CD4-positive, alpha-beta T cell (primary cell): Measurements from ENCODE around the gene HSDL1. TPM values are rescaled to one million over a fixed set of nuclear protein-coding genes. Genes with fewer than 3 reads are reported as not detected.

Experiments used
- ATAC-seq: fragments of 200-7000 bp; cut with Tn5 transposase; one replicate; pipeline ENCODE4 v1.10.0; 2022; ENCODE audit warnings: mild to moderate bottlenecking; ENCODE audit not compliant: poor library complexity
- CTCF ChIA-PET: fragments of 350-600 bp; sonication (Branson Sonifier 250); formaldehyde crosslinking; loops from one replicate; lab custom pipeline; 2021; ENCODE audit warnings: antibody characterized with exemption, inconsistent platforms; lab: Charles Lee
- POLR2A ChIA-PET: fragments of 350-600 bp; sonication (Branson Sonifier 250); formaldehyde crosslinking; loops from one replicate; lab custom pipeline; 2021; ENCODE audit warnings: antibody characterized with exemption, inconsistent platforms; lab: Charles Lee
- DNase-seq, 14 experiments: peaks; one replicate each; pipeline ENCODE4 v3.0.0-alpha.2; 2013 to 2020; ENCODE audit warnings: mixed read lengths in 2 of 14
- H3K27ac ChIP-seq, 2 donors: one replicate each; pipeline versions ENCODE4 v1.5.1 to v1.7.0; 2013; ENCODE audit warnings: low read length in 2 of 2, low read depth in 1 of 2, mild to moderate bottlenecking in 1 of 2
- H3K27me3 ChIP-seq, 2 experiments: 1 replicate in 1 of 2; 2 replicates in 1 of 2; pipeline versions ENCODE4 v1.6.1 to v1.7.0; 2013; ENCODE audit warnings: low read length in 2 of 2, control low read depth in 1 of 2, mild to moderate bottlenecking in 1 of 2, moderate library complexity in 1 of 2; ENCODE audit not compliant: insufficient read depth in 2 of 2, control insufficient read depth in 1 of 2
- H3K36me3 ChIP-seq: one replicate; pipeline ENCODE4 v1.6.1; 2013; ENCODE audit warnings: low read length, control low read depth; ENCODE audit not compliant: insufficient read depth
- H3K4me1 ChIP-seq: one replicate; pipeline ENCODE4 v1.6.1; 2013; ENCODE audit warnings: low read length, control low read depth; ENCODE audit not compliant: insufficient read depth
- H3K4me3 ChIP-seq: one replicate; pipeline ENCODE4 v1.5.1; 2013; ENCODE audit warnings: mild to moderate bottlenecking, low read length, moderate library complexity
- H3K9me3 ChIP-seq, 2 experiments: 1 replicate in 1 of 2; 2 replicates in 1 of 2; pipeline versions ENCODE4 v1.6.1 to v1.7.0; 2013; ENCODE audit warnings: low read length in 2 of 2, mild to moderate bottlenecking in 2 of 2, control low read depth in 1 of 2, moderate library complexity in 1 of 2; ENCODE audit not compliant: control insufficient read depth in 1 of 2, insufficient read depth in 1 of 2
- H3K27ac Mint-ChIP-seq: one replicate; pipeline ENCODE4 v1.8.0; 2020; ENCODE audit warnings: mixed read lengths
- H3K27me3 Mint-ChIP-seq: one replicate; pipeline ENCODE4 v1.8.0; 2021; ENCODE audit warnings: mixed read lengths
- H3K36me3 Mint-ChIP-seq: one replicate; pipeline ENCODE4 v1.8.0; 2021; ENCODE audit warnings: low read depth, mixed read lengths
- H3K4me1 Mint-ChIP-seq: one replicate; pipeline ENCODE4 v1.8.0; 2021; ENCODE audit warnings: low read depth, mixed read lengths
- H3K4me3 Mint-ChIP-seq: one replicate; pipeline ENCODE4 v1.8.0; 2020; ENCODE audit warnings: mild to moderate bottlenecking, mixed read lengths
- H3K9me3 Mint-ChIP-seq: one replicate; pipeline ENCODE4 v1.8.0; 2020; ENCODE audit warnings: mixed read lengths
- CTCF ChIP-seq: fragments of 200-600 bp; IDR thresholded peaks from one replicate; pipeline ENCODE4 v1.8.0; 2022; ENCODE audit warnings: antibody characterized with exemption, mild to moderate bottlenecking
- intact Hi-C, 2 experiments: fragments of 100-400 bp; cut with DNase I in 1 of 2; cut with micrococcal nuclease in 1 of 2; formaldehyde crosslinking; loops; one replicate each; pipeline versions ENCODE4 v1.15.1 to v1.9.0; 2023 to 2025; cut with DNase I, micrococcal nuclease
- total RNA-seq, 174 experiments: library from RNA in 2 of 174; stranded (reverse) in 2 of 174; gene quantifications; one replicate each; pipeline ENCODE4 v1.2.3 and lab custom pipeline; 2021 to 2026

Gene HSDL1
- total RNA-seq, 2 experiments from 2014 or later, result 9.4 to 12.1 TPM

GRCh38 chr16:84184775-84185174 is 39.8 kb upstream of the HSDL1 start:
- Mint-ChIP-seq H3K4me1 (peaks cover 29% of the 10 kb centered on the region), H3K36me3 (peaks cover 31% of the 10 kb centered on the region), H3K27me3 (no peaks in the 10 kb centered on the region), H3K4me3 (peak overlapping the region; percentile 96), H3K27ac (peak overlapping the region; percentile 88), H3K9me3 (no peaks in the 10 kb centered on the region)
- H3K4me1 ChIP-seq, result peaks cover 24% of the 10 kb centered on the region
- peaks cover 47% of the 10 kb centered on the region for H3K36me3 ChIP-seq
- no peak overlapping the region for H3K4me3 ChIP-seq
- H3K27me3 ChIP-seq, result no peaks in the 10 kb centered on the region
- no peak overlapping the region for H3K27ac ChIP-seq
- POLR2A ChIA-PET, result no interaction called here
- ATAC-seq, result no peak
- CTCF ChIA-PET, result no interaction called here
- intact Hi-C loops, result loop anchor here in 1 of 2 experiments (5.0 to 10.0 kb wide), 4 partner anchors 320 to 1620 kb away; partner anchors contain the start of genes HSBP1 and MEAK7
- H3K9me3 ChIP-seq, result no peaks in the 10 kb centered on the region
- no peak for DNase-seq
- no peak for TF ChIP-seq CTCF

DNA sequence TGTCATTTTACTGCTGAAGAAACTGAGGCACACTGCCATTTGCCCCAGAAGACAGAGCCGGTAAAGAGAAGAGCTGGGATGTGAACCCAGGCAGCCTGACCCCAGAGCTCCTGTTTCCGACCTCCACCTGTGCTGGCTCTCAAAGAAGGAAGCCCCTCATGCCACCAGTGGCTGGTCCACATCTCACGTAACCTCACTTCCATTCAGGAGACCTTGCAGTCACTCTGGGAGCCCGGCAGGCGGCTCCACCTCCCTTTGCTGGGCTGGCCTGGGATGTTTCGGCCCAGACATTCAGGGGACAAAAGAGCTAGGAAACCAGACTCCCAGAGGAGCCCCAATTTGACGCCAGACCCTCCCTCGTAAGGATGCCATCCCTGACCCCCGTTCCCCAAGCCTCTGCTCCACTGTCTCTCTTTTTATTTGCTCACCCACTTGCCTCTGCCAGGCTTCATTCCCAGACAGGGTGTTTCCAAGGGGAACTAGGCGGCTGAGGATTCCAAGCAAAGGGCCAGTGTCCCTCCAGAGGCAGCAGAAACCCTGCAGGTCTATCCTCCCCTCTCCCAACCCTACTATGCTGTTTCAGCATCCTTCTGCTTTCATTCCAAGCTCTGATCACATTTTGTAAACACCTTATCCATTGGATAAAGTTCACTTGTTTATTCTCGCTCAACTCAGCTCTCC is 39.1 kb upstream of the HSDL1 start:
- no peak for TF ChIP-seq CTCF
- peaks cover 53% of the 10 kb centered on the region for H3K36me3 ChIP-seq
- H3K27me3 Mint-ChIP-seq, result no peaks in the 10 kb centered on the region
- DNase-seq (no peak), ATAC-seq (no peak)
- no peak overlapping the region for H3K4me3 Mint-ChIP-seq
- intact Hi-C loops, result loop anchor here in 1 of 2 experiments (10.0 kb wide), 2 partner anchors 321 to 1621 kb away; partner anchors contain the start of gene MEAK7
- H3K36me3 Mint-ChIP-seq, result peaks cover 31% of the 10 kb centered on the region
- no peak overlapping the region for H3K27ac Mint-ChIP-seq
- H3K9me3 ChIP-seq, result no peaks in the 10 kb centered on the region
- H3K27ac ChIP-seq, result no peak overlapping the region
- no peaks in the 10 kb centered on the region for H3K27me3 ChIP-seq
- CTCF ChIA-PET, result no interaction called here
- peaks cover 24% of the 10 kb centered on the region for H3K4me1 ChIP-seq
- no peak overlapping the region for H3K4me3 ChIP-seq
- H3K4me1 Mint-ChIP-seq, result peaks cover 29% of the 10 kb centered on the region
- no peaks in the 10 kb centered on the region for H3K9me3 Mint-ChIP-seq
- POLR2A ChIA-PET, result no interaction called here

GRCh38 chr16:84183572-84183875 is 38.5 kb upstream of the HSDL1 start:
- Mint-ChIP-seq H3K27ac (no peak overlapping the region), H3K36me3 (peaks cover 35% of the 10 kb centered on the region)
- CTCF ChIA-PET, result no interaction called here

More at GRCh38 chr16:84183572-84183875, 38.5 kb upstream of the HSDL1 start:
- Mint-ChIP-seq H3K4me3 (peak overlapping the region; percentile 68), H3K27me3 (no peaks in the 10 kb centered on the region), H3K9me3 (no peaks in the 10 kb centered on the region), H3K4me1 (peaks cover 29% of the 10 kb centered on the region)
- no peak for DNase-seq
- Histone ChIP-seq H3K36me3 (peaks cover 57% of the 10 kb centered on the region), H3K4me1 (peaks cover 24% of the 10 kb centered on the region), H3K9me3 (no peaks in the 10 kb centered on the region), H3K27ac (no peak overlapping the region), H3K4me3 (no peak overlapping the region), H3K27me3 (no peaks in the 10 kb centered on the region)
- intact Hi-C loops, result loop anchor here in 1 of 2 experiments (10.0 kb wide), 2 partner anchors 321 to 1621 kb away; partner anchors contain the start of gene MEAK7
- no peak for TF ChIP-seq CTCF
- POLR2A ChIA-PET, result no interaction called here
- no peak for ATAC-seq
